Body of pancreas (tissue), 4 donors: Measurements from ENCODE around the gene UBE2L5. TPM values are rescaled to one million over a fixed set of nuclear protein-coding genes. Genes with fewer than 3 reads are reported as not detected.
A peak's percentile ranks its signal among the peaks of the same experiment; 100 is the strongest.

ENCODE experiments used
- ATAC-seq: fragments of 150-250 bp; one replicate; pipeline ENCODE4 v1.9.1; 2016
- DNase-seq, 4 donors: peaks; one replicate each; pipeline ENCODE4 v3.0.0-alpha.2; 2019
- H3K27ac ChIP-seq, 4 donors: fragments of 200-600 bp; sonication (generic); 1 replicate in 3 of 4; 2 replicates in 1 of 4; pipeline versions ENCODE4 v1.5.1 to v1.6.1; 2016 to 2019; ENCODE audit warnings: mild to moderate bottlenecking in 1 of 4, mixed read lengths in 1 of 4, moderate library complexity in 1 of 4
- H3K27me3 ChIP-seq, 2 donors: fragments of 200-600 bp; sonication (generic); one replicate each; pipeline ENCODE4 v1.6.0; 2016; ENCODE audit warnings: mild to moderate bottlenecking in 1 of 2
- H3K36me3 ChIP-seq, 2 donors: fragments of 200-600 bp; sonication (generic); replicated peaks in 1 of 2; 2 replicates each; pipeline ENCODE4 v1.5.1; 2016; ENCODE audit warnings: low read depth in 2 of 2; ENCODE audit not compliant: insufficient read depth in 1 of 2
- H3K4me1 ChIP-seq: fragments of 200-600 bp; sonication (generic); one replicate; pipeline ENCODE4 v1.6.0; 2016
- H3K4me3 ChIP-seq, 2 donors: fragments of 200-600 bp; sonication (generic); 1 replicate in 1 of 2; 2 replicates in 1 of 2; pipeline ENCODE4 v1.5.1; 2016 to 2019
- H3K9me3 ChIP-seq, 3 donors: fragments of 200-600 bp; sonication (generic); 1 replicate in 2 of 3; 2 replicates in 1 of 3; pipeline ENCODE4 v1.5.1; 2016
- POLR2A ChIP-seq, 3 donors: fragments of 450-650 bp; IDR thresholded peaks; one replicate each; pipeline ENCODE4 v1.6.1; 2016; ENCODE audit warnings: antibody characterized with exemption in 3 of 3, mild to moderate bottlenecking in 2 of 3
- WGBS, 2 donors: methylation state at CpG; one replicate each; pipeline ENCODE4 v1.1.5; 2017; 5-methylcytosine and 5-hydroxymethylcytosine counted together
- intact Hi-C: fragments of 100-400 bp; cut with DNase I; formaldehyde crosslinking; loops from one replicate; pipeline ENCODE4 v1.15.1; 2023
- total RNA-seq, 2 donors: library from RNA; depleted of rRNA; stranded (reverse); fragments of >200 nt; gene quantifications; one replicate each; pipeline ENCODE4 v1.1.0, GENCODE V29; 2016
- TF ChIP-seq, protein P1 (sequence below), 7 experiments: fragments of 450-650 bp in 4 of 7; fragments of 200-600 bp in 3 of 7; sonication (generic) in 3 of 7; IDR thresholded peaks; one replicate each; pipeline ENCODE4 v1.5.1; 2016 to 2019; ENCODE audit warnings: antibody characterized with exemption in 7 of 7

UBE2L5 gene
- total RNA-seq, 2 donors from 2014 or later = not detected

DNA sequence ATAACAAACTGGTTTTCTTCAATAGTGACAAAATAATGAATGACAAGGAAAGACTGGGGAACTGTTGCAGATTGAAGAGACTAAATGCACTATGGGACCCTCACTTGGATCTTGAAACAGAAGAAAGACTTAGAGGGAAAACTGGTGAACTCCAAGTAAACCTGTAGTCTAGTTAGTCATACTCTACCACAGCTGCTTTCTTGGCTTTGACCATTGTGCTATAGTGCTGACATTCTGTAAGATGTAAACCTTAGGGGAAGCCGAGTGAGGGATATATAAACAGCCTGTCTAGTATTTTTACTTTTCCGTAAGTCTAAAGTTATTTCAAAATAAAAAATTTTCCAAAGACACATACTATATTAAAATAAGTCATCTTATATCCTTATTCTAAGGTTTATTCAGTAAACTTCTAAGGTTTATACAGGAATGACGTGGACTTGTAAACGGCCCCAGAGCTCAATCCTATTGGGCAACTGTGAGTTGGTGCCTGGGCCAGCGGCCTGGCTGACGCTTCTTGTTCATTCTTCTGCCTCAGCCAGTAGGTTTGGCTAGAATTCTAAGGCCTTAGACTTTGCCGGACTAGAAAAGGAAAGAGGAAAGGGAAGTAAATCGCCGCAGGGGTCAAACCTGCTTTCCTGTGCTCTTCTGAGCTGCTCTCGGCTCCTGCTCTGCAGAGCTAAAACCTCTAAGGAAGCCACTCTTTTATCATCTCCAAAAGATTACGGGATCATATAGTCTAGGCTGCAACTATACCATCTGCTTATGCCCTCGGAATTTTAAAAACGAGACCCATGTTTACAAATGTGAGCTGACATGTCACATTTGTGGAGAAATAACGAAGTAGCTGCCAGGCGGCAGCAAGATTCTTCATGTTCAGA, 33.6 kb upstream of the UBE2L5 start:
- 65% methylated on average over 15 of the region's 15 CpGs for WGBS, 2 donors
- no peak for TF ChIP-seq POLR2A (IDR thresholded peaks at IDR 0.05)
- TF ChIP-seq, protein P1, sequence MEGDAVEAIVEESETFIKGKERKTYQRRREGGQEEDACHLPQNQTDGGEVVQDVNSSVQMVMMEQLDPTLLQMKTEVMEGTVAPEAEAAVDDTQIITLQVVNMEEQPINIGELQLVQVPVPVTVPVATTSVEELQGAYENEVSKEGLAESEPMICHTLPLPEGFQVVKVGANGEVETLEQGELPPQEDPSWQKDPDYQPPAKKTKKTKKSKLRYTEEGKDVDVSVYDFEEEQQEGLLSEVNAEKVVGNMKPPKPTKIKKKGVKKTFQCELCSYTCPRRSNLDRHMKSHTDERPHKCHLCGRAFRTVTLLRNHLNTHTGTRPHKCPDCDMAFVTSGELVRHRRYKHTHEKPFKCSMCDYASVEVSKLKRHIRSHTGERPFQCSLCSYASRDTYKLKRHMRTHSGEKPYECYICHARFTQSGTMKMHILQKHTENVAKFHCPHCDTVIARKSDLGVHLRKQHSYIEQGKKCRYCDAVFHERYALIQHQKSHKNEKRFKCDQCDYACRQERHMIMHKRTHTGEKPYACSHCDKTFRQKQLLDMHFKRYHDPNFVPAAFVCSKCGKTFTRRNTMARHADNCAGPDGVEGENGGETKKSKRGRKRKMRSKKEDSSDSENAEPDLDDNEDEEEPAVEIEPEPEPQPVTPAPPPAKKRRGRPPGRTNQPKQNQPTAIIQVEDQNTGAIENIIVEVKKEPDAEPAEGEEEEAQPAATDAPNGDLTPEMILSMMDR (IDR thresholded peaks at IDR 0.05) = no peak
- Histone ChIP-seq H3K9me3 (no peaks in the 10 kb centered on the region), H3K27ac (no peak overlapping the region), H3K4me3 (no peak overlapping the region), H3K36me3 (no peaks in the 10 kb centered on the region), H3K4me1 (no peaks in the 10 kb centered on the region), H3K27me3 (no peaks in the 10 kb centered on the region)
- no peak for ATAC-seq
- intact Hi-C loops = no loop called here
- no peak for DNase-seq

DNA sequence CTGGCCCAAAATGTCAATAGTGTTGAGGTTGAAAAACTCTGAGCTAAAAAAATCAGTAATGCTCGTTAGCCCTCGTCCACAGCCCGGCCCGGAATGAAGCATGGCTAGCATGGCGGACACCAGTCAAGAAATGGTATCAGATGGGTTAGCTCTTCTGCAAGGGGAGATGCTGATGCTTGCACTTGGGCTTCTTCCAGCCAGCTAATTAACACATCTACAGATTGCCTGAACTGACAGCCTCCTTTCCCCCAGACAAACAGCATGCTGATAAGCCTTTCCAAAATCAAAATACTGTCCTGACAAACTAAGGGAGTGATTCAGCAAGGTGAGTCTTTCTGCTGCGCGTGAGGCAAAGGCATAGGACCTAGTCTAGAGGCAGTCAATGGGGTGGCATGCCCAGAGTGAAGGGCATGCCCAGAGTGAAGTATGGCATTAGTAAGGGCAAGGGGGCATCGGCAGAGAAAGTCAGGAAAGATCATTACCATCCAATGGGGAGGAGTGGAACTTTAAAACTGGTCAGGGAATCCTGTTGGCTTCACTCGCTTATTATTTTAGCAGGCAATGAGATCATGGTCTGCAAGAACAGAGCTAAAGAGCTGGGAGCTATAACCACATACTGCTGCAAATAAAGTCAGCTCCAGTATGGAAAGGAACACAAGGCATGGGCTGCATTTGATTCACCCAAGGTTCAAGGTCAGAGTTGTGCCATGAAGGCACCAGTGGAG, 30.2 kb upstream of the UBE2L5 start:
- TF ChIP-seq, protein P1 (IDR thresholded peaks at IDR 0.05) = no peak
- no peak for TF ChIP-seq POLR2A (IDR thresholded peaks at IDR 0.05)
- intact Hi-C loops = no loop called here
- ATAC-seq = no peak
- no peak overlapping the region for H3K27ac ChIP-seq
- no peak for DNase-seq
- H3K4me3 ChIP-seq = no peak overlapping the region
- WGBS, 2 donors = 87 to 92% methylated on average over 6 to 9 of the region's 9 CpGs
- peaks cover 8% of the 10 kb centered on the region for H3K4me1 ChIP-seq
- no peaks in the 10 kb centered on the region for H3K9me3 ChIP-seq
- no peaks in the 10 kb centered on the region for H3K27me3 ChIP-seq
- no peaks in the 10 kb centered on the region for H3K36me3 ChIP-seq

DNA sequence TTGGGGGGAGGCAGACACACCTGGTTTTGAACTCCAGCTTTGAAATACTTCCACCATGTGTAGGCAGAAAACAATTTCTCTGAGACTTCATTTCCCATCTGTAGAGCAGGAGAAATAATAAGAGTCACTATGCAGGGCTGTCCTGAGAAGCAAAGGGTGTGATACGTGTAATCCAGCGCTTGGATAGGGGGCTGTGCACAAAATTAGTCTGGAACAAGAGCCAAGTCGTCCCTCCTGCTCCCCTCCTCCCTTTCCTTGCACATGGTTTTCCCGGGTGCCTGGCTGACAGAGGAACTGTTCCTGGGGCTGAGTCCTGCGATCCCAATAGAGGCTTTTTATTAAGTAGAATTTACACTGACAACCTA, 29.6 kb upstream of the UBE2L5 start:
- TF ChIP-seq, protein P1 (IDR thresholded peaks at IDR 0.05) = no peak
- TF ChIP-seq POLR2A (IDR thresholded peaks at IDR 0.05) = no peak
- no peak for DNase-seq
- no peaks in the 10 kb centered on the region for H3K9me3 ChIP-seq
- no peak overlapping the region for H3K4me3 ChIP-seq
- H3K27ac ChIP-seq = no peak overlapping the region
- WGBS, 2 donors = 52 to 55% methylated on average over 5 of the region's 5 CpGs
- ATAC-seq = no peak
- peaks cover 8% of the 10 kb centered on the region for H3K4me1 ChIP-seq
- no peaks in the 10 kb centered on the region for H3K27me3 ChIP-seq
- intact Hi-C loops = no loop called here
- H3K36me3 ChIP-seq = no peaks in the 10 kb centered on the region

DNA sequence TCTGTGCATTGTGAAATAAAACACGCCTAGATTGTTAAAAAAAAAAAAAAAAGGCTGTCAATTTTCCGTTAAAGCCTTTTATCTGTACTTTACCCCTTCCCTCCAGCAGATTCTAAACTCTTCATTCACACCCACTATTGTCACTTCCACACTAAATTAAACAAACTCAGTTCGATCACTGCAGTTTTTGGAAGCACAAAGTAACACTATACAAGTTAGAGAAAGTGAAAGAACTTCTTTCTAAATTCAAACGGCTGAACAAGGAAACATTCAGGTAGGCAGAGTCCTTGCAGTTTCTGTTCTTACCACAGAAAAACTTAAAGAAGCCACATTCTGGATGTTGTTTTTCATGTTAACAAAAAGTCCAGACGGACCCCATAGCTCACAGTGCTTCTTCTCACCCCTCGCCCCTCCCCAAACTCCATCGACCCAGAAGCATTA, 27.5 kb upstream of the UBE2L5 start:
- intact Hi-C loops = no loop called here
- H3K27me3 ChIP-seq = no peaks in the 10 kb centered on the region
- ATAC-seq (peak; percentile 13), DNase-seq (no peak)
- peak overlapping the region; percentile 0 to 22 for H3K4me3 ChIP-seq
- WGBS, 2 donors = 0 to 1% methylated on average over 7 of the region's 7 CpGs
- TF ChIP-seq POLR2A (IDR thresholded peaks at IDR 0.05) = no peak
- TF ChIP-seq, protein P1 (IDR thresholded peaks at IDR 0.05) = peak in 2 of 7 experiments; percentile 26 to 34
- H3K4me1 ChIP-seq = peaks cover 8% of the 10 kb centered on the region
- no peaks in the 10 kb centered on the region for H3K36me3 ChIP-seq
- no peaks in the 10 kb centered on the region for H3K9me3 ChIP-seq
- peak overlapping the region; percentile 67 to 98 (median 94) for H3K27ac ChIP-seq
